GM21825 (cell line): ENCODE results near the gene ESM1.

Experiments
- ATAC-seq: cut with Tn5 transposase; IDR thresholded peaks from one replicate; pipeline ENCODE4 v1.9.1; 2021; ENCODE audit warnings: mild to moderate bottlenecking, moderate library complexity; ENCODE audit not compliant: unreplicated experiment

The ESM1 gene

GRCh38 chr5:54988218-54988617 lies 2.8 kb upstream of the ESM1 start:
- no peak for ATAC-seq

DNA sequence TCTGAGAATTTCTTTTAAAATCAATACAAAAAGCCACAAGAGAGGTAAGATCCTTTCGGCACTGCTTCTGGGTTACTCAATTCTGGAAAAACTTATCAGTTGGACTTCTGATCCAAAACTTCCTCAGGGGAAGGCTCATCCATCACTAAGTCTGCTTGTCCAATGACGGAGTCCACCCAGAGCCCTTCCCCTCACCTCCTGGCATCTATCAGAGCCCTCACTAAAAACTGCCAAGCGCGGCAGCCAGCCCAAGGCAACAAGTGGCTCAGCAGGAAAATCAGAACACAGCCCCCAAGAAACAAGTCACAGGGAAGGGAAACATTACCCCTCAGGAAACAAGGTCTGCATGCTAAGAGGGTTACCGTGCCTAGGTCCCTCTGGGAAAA lies 869 bp upstream of the ESM1 start:
- ATAC-seq, result no peak

- ATAC-seq, result no peak
Measured at GRCh38 chr5:54981928-54982327, 3.5 kb downstream of the ESM1 start.

DNA sequence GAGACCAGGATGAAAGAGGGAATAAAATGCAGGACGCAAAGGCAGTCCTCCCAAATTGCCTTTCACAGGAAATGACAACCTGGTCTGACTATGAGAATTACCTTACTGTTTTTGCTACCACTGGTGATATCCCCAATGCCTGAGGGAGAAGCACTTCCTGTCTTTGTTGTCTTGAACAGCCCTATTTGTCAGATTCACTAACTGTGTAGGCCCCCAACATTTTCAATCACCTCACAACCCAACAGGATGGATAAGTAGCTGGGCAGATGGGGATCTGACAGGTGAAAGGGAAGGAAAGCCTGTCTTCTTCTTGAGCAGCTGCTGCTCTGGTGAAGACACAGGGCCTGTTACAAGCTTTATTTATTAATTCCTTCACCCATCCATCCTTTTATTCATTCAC lies 9.7 kb downstream of the ESM1 start:
- no peak for ATAC-seq

- no peak for ATAC-seq
Measured at GRCh38 chr5:54969856-54970828, 15.3 kb downstream of the ESM1 start.

DNA sequence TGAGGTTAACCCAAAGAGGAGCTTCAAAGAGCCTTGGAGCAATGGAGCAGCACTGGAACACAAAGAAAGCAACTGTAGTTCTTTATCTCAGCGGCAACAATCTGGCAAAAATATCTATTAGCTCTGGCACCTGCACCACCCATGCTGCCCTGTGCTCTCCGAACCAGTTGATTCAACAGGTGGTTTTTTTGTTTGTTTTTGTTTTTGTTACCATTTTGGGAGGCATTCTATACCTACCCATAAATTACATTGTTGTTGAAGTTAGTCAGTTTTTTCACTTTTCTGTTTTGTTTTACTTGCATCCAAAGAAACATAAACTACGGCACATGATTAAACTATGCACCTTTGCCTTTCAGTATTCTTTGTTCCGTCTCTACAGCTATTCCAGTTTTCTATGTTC lies 16.2 kb downstream of the ESM1 start:
- ATAC-seq, result no peak

DNA sequence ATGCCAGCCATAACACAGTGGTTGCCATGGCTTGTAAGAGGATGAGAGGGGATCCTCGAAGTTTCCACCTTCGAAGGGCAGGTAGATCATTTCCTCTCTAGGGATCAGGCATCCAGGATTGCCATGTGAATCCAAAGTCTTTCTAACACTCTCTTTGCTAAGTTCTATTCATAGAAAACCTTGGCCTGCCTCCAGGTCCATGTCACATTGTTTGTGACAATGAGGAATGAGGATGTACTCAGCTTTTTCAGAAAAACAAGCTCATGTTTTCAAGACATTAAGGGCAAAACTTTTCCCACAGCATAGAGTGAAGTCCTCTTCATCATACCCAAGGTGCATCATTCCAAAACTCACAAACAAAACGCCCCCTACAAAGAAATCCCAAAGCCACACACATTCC lies 19.6 kb downstream of the ESM1 start:
- ATAC-seq, result no peak

GRCh38 chr5:54964405-54964804 lies 21.0 kb downstream of the ESM1 start:
- no peak for ATAC-seq

DNA sequence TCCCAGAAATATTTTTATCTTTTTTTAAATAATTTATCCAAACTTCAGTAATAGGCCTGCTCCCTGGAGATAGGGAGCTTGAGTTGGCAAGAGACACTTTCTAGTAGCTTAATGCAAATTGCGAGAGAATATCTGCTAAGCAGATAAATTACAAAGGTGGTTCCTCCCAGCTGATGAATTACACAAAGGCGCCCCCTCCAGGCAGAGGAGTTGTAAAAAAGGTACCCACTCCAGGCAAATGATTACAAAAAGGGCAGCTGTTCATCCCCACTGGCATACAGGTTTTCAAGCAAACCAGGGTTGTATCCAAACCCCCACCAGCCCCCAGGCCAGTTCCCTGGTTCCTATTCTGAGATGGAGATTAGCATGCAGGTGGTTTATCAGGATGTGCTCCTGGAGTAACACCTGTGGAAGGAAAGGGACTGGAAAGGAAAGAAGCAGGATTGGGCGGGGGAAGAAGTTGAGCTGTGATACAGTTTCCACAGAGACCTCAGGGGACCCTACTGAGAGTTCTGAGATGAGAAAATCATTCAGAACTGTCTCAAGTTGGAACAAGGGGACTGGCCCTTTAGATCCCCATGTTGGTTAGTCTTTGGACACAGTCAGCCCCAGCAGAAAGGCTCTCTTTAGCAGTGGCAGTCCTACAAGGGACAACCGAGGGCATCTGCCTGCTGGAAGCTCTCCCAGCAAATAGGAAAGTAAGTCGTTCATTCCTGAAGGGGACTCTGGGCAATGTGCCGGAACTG lies 25.5 kb downstream of the ESM1 start:
- ATAC-seq, result no peak

- no peak for ATAC-seq
Measured at GRCh38 chr5:54956922-54957321, 28.5 kb downstream of the ESM1 start.

GRCh38 chr5:54947187-54947586 lies 38.2 kb downstream of the ESM1 start:
- no peak for ATAC-seq

- no peak for ATAC-seq
Measured at GRCh38 chr5:54946306-54946819, 39.0 kb downstream of the ESM1 start.

DNA sequence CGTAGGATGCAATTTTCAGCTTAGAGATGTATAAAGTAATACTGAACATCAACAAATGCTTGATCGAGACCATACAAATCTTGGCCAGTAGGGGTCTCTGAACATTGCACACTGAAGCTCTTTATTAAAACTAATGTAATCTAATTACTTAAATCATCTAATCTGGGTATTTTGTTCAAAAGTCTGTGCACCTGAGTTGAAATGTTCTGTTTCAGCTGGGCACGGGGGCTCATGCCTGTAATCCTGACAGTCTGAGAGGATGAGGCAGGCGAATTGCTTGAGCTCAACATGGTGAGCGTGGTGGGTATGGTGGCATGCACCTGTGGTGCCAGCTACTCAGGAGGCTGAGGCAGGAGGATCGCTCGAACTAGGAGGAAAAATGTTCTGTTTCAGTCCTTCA lies 41.0 kb downstream of the ESM1 start:
- no peak for ATAC-seq

GRCh38 chr5:54942064-54942778 lies 43.2 kb downstream of the ESM1 start:
- ATAC-seq, result no peak

DNA sequence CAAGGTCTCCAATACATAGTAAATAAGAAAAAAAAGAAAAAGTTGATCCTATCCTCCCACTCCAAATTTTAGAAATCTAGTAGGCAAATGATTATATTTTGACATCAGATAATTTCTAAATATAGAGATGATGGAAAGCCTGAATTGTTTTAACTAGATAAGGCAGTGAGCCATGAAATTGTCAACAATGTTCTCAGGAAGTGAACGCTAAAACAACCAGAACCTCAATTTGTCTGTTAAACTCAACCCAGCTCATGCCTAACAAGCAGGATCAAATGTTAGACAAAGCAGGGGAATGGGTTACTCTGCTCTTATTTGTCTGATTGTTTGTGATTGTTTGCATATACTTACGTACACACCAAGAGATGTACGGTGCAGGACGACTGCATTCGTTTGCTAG lies 49.2 kb downstream of the ESM1 start:
- no peak for ATAC-seq

GRCh38 chr5:54932789-54933188 lies 52.6 kb downstream of the ESM1 start:
- ATAC-seq, result no peak

DNA sequence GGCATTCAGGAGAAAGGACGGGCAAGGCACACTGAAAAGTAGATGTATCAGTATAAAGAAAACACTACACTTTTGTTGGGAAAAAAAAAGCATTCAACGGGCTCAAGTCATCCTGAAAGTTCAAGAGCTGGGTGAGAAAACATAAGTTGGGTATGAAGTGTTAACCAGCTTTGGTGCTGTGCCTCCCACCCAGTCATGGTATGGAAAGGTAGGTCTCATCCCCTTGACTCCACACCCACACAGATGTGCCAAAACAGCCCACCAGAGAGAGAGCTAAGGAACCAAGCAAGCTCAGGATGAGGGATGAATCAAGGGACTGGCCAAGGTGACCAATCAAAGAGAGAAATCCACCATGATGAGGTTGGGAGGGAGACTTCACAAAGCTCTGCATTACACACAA lies 54.7 kb downstream of the ESM1 start:
- no peak for ATAC-seq
